ENCODE results near the gene NPLOC4.

- TF ChIP-seq, protein P1, sequence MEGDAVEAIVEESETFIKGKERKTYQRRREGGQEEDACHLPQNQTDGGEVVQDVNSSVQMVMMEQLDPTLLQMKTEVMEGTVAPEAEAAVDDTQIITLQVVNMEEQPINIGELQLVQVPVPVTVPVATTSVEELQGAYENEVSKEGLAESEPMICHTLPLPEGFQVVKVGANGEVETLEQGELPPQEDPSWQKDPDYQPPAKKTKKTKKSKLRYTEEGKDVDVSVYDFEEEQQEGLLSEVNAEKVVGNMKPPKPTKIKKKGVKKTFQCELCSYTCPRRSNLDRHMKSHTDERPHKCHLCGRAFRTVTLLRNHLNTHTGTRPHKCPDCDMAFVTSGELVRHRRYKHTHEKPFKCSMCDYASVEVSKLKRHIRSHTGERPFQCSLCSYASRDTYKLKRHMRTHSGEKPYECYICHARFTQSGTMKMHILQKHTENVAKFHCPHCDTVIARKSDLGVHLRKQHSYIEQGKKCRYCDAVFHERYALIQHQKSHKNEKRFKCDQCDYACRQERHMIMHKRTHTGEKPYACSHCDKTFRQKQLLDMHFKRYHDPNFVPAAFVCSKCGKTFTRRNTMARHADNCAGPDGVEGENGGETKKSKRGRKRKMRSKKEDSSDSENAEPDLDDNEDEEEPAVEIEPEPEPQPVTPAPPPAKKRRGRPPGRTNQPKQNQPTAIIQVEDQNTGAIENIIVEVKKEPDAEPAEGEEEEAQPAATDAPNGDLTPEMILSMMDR (IDR thresholded peaks at IDR 0.05) = no peak
- TF ChIP-seq POLR2A (IDR thresholded peaks at IDR 0.05) = no peak
Observed at GRCh38 chr17:81579298-81579697, 57.6 kb downstream of the NPLOC4 start.

Measured in thyroid gland (tissue), 4 donors.